ENCODE data around the gene TEX36.

DNA sequence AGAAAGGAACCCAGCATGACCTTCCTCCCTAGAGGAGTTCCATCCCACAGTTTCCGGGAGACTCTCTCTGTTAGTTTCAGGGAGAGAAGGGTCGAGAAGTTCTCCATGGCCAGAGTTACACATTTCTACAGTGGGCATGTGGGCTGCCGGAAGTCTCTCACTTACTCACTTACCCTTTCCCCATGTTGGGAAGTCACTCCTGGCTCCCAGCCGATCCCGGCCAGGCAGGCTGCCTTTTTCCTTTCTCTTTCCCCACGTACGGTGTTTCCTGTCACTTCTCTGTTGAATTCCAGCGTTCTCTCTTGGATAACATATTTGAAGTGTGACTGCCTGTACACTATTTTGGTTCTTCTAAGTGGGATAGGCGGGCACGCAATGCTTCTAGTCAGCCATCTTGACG is 3.5 kb downstream of the TEX36 start:
- no peak for TF ChIP-seq POLR2A (IDR thresholded peaks at IDR 0.05)
- TF ChIP-seq, protein P1, sequence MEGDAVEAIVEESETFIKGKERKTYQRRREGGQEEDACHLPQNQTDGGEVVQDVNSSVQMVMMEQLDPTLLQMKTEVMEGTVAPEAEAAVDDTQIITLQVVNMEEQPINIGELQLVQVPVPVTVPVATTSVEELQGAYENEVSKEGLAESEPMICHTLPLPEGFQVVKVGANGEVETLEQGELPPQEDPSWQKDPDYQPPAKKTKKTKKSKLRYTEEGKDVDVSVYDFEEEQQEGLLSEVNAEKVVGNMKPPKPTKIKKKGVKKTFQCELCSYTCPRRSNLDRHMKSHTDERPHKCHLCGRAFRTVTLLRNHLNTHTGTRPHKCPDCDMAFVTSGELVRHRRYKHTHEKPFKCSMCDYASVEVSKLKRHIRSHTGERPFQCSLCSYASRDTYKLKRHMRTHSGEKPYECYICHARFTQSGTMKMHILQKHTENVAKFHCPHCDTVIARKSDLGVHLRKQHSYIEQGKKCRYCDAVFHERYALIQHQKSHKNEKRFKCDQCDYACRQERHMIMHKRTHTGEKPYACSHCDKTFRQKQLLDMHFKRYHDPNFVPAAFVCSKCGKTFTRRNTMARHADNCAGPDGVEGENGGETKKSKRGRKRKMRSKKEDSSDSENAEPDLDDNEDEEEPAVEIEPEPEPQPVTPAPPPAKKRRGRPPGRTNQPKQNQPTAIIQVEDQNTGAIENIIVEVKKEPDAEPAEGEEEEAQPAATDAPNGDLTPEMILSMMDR (IDR thresholded peaks at IDR 0.05): no peak

Data from testis (tissue), 2 donors.